ENCODE results near the gene PRMT2.
"Not testable (repeated sequence)": the region's sequence is repeated elsewhere in the genome, so short reads cannot be mapped to it uniquely, and the experiment has no call there.

The PRMT2 gene

GRCh38 chr21:46699104-46699503, 63.6 kb downstream of the PRMT2 start:
- POLR2A ChIA-PET; CTCF ChIA-PET; H3K4me3 ChIP-seq (ENCODE audit: low read depth, low read length); DNase-seq (ENCODE audit: low read depth, low spot score): not testable (repeated sequence)
